G401.6 (cell line): ENCODE results near the gene KRT86.

Experiments
- FAIRE-seq: peaks from 2 replicates; lab custom pipeline; 2012; peaks lifted over from hg19 to GRCh38; lab: Jason Lieb, UNC

Gene KRT86

GRCh38 chr12:52274521-52275120, at the start of gene KRT86:
KRT86 (plus strand) TSS chr12:52274645; CDS start chr12:52301917, 27,272 bp downstream.
- no peak for FAIRE-seq

DNA sequence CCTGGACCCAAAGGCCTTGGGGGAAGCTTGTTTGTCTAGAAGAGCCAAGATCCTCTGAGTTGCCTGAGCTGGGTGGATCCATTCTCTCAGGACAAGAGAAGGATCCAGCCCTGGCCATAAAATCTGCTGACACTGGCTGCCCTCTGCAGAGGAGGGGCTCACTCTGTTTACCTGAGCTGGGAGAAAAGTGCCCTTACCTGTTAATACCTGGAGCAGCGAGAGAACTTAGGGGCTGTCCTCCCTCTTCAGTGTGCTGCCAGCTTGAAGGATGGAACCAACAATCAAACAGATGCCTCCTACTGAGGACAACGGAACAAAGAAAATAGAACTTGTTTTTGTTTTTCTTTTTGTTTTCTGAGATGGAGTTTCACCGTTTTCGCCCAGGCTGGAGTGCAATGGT, 48.7 kb upstream of the KRT86 start:
- FAIRE-seq: no peak

GRCh38 chr12:52226446-52226845, 48.0 kb upstream of the KRT86 start:
- no peak for FAIRE-seq

GRCh38 chr12:52227606-52228166, 46.8 kb upstream of the KRT86 start:
- no peak for FAIRE-seq

DNA sequence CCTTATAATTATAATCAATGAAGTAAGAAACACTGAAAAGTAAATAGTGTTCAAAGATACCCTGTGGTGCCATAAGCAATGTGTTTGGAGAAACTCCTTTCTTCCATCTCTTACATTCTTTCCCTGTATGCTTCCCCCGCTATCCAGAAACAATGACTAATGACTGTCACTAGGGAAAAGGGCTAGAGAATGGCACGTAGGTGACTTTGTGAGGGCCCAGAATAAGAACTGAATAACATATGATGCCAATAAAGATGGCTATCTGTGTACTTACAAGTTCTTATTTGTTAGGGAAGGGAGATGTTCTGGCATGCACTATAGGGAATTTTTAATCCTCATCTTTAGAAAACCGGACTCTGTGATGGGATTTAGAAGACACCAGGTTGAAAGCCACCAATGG, 46.1 kb upstream of the KRT86 start:
- FAIRE-seq: no peak

- FAIRE-seq: no peak
Observed at GRCh38 chr12:52228931-52229330, 45.5 kb upstream of the KRT86 start.

- FAIRE-seq: no peak
Observed at GRCh38 chr12:52229836-52230343, 44.6 kb upstream of the KRT86 start.

DNA sequence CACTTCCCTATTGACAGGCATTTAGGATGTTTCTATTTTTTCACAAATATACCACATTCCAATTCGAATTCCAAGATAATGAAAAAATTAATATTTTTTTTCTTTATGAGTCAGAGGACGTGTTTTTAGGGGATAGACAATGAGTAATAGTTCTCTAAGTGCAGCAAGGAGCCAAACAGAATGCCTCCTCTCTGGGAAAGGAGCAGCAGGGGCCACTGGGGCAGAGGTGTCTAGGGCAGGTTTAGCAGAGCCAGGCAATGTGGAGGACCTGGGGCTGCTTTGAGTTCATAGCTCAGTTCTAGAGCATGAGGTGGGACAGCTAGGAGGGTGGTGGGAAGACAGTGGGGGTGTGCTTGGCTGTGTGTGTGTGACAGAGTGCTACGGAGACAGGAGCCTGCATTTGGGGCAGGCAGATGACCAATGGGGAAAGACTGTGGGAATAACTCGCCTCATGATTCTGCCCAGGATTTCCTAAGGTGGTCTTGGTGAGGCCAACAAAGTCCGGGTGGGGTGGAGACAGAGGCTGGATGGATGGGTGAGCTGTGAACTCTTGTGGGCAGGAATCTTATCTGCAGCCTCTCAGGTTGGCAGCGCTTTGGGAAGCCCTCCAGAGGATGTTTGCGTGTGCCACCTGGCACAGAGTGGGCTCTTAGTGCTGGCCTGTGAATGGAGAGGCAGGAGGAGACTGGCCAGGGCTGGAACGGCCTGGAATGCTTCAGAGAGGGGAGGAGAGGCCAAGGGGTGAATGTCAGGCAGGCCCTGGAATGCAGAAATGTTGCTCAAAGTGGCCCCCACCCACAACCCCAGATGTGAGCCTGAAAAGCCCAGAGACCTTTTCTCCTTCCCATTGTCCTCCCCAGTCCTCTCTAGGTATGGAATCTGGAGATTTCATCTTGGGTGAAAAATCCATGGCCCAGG, 43.8 kb upstream of the KRT86 start:
- FAIRE-seq: no peak

DNA sequence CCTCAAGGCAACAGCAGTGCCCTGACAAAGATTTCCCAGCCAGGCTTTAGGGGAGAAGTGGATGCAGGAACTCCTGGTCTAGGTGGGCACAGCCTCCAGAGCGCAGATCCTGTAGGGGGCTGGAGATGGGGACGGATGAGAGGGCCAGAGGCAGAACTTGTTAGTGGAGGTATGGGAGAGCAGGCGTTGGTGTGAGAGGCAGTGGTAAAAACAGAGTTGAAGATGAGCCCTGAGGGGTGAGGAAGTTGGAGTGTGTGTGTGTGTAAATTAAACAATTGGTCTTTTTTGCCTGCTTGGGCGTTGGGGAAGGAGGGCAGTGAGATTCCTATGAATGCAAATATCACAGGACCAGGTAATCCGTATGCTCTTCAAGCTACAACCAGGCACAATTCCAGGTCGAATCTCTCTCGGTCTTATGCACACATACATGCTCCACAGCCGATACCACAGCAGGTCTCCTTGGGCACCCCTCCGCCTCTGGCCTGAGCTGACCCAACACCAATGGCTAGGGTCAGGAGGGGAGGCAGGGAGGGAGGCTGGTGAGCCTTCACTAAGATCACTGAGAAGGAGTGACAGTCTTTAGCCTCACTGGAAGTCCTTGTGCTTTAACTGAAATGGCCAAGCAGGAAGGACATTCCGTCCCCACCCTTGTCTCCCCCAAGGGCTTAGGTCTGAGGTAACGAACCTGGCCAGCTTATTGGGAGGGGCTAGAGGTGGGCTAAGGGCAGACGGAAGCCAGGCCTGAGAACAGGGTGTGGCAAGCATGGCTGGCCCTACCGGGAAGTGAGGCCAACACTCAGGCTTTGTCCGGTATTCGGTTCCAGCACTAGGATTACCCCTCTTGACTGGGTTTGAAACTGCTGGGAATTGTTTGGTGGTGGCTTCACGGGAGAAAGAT, 42.9 kb upstream of the KRT86 start:
- FAIRE-seq: no peak

DNA sequence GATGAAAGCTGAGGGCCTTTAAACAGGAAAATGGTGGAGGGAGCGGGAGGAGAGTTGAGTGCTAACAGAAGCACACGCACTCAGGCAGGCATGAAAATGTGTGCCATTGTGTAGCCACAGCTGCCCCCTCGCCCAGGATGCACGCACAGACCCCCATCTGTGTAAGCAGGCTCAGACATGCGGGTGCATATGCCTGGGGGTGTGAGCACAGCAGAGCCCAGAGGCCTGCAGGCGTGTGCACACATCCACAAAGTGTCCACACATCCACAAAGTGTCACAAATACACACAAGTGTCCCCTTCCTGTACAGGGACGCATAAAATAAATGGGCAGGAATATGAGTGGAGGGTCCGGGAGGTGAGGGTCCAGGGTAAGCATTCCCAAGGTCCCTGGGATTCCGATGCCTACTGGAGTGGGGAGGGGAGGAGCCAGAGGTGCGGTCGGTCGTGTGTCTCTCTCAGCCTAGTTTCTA, 42.2 kb upstream of the KRT86 start:
- no peak for FAIRE-seq

GRCh38 chr12:52232674-52233461, 41.6 kb upstream of the KRT86 start, which contains the start of gene KRT7:
KRT7 (plus strand) TSS chr12:52233243; CDS start chr12:52233297, 54 bp downstream.
- no peak for FAIRE-seq

DNA sequence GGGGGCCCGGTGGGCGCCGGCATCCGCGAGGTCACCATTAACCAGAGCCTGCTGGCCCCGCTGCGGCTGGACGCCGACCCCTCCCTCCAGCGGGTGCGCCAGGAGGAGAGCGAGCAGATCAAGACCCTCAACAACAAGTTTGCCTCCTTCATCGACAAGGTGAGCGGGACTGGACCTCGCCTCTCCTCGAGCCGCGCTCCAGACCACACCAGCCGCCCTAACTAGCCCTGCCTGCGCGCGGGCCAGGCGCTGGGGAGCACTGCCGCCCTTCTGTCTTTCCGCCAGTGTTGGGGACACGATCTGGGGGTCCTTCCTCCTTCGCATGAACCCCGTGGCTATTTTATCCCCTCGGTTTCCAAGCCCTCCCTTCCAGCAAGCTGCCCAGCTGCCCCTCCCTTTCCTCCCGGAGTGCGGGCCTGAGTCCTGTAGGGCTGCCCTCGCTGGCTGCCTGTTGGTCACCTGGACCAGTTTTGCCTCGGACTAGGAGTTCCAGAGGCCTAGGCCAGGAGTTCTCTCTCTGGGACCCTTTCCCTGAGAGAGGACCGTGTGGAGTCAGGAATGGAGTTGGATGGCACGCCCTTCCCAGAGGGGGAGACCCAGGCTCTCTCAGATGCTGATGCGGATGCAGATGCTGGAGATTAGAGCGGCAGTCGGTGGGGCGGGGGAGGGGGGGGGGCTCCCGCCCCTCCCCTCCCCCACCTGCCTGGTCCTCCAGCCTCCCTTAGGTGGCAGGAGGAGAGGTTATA, 40.8 kb upstream of the KRT86 start:
- no peak for FAIRE-seq

DNA sequence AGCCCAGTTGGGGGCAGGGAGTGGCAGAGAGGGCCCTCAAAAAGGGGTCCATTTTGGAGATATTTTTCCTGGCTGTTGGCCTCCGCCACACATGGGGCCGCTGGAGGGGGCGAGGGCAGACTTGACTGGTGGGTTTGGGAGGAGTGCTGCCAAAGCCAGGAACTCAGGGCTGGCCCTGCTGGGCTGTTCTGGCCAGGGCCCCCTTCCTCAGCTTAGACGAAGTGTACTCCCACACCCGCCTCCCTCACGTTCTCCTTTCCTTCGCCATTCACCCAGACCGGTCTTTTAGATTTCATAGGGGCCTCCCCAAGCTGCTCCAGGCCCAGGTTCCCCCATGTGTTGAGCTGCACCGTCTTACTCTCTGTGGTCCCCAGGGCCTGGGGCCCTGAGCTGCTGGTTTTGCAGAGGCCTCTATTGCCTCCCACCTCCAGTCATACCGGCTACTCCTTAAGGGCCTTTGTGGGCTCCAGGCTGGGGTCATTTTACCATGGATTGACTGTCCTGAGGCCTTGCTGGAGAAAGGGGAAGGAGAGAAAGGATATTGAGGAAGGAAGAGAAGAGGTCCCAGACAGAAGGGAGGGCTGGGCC, 40.1 kb upstream of the KRT86 start:
- FAIRE-seq: no peak

DNA sequence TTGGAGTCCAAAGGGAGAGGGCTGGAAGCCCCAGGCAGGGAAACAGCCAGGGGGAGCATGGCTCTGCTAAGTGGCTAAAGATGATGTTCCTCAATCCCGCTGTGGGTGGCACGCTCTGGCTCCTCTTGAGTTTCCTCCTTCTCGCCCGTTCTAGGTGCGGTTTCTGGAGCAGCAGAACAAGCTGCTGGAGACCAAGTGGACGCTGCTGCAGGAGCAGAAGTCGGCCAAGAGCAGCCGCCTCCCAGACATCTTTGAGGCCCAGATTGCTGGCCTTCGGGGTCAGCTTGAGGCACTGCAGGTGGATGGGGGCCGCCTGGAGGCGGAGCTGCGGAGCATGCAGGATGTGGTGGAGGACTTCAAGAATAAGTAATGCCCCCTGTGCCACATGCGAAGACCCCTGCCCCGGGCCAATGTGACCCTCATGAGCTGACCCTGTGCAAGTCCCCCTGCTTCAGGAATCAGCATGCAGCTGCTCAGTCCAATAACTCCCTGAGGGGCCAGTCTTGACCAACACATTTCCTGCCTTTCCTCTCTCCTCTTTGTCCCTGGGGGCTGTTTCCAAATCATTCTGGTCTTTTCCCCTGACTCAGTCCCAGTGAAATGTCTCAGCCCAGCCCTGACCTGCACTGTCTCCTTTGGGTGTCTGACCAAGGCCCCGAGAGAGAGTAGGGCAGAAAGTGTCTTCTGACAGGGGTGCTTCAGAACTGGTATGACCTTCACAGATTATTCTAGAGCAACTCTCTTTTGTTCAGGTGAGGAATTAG, 39.3 kb upstream of the KRT86 start:
- FAIRE-seq: no peak

- no peak for FAIRE-seq
Observed at GRCh38 chr12:52235822-52236361, 38.6 kb upstream of the KRT86 start.

- FAIRE-seq: no peak
Observed at GRCh38 chr12:52236386-52237050, 37.9 kb upstream of the KRT86 start.

GRCh38 chr12:52238207-52238840, 36.1 kb upstream of the KRT86 start:
- no peak for FAIRE-seq
